Measurements from ENCODE around the gene RPS29. TPM values are rescaled to one million over a fixed set of nuclear protein-coding genes. Genes with fewer than 3 reads are reported as not detected.

RPS29 gene
- total RNA-seq, 1 experiment from 2014 or later, result 866 TPM

GRCh38 chr14:49549881-49550280 lies 36.3 kb downstream of the RPS29 start:
- no peak overlapping the region for H3K4me3 ChIP-seq (ENCODE audit: low read depth in 2 of 2, low read length in 2 of 2)
- no peaks in the 10 kb centered on the region for H3K27me3 ChIP-seq (ENCODE audit: control insufficient read depth, insufficient read depth, low read length)
- TF ChIP-seq SIN3A (IDR thresholded peaks at IDR 0.05; ENCODE audit: borderline replicate concordance, insufficient read depth, low read depth, low read length), result no peak
- TF ChIP-seq POLR2AphosphoS5 (IDR thresholded peaks at IDR 0.05; ENCODE audit: low read depth, low read length), result no peak
- TF ChIP-seq REST (IDR thresholded peaks at IDR 0.05; ENCODE audit: insufficient read depth in 1 of 2, low read depth in 2 of 2, low read length in 1 of 2), result no peak
- TF ChIP-seq, protein P1, sequence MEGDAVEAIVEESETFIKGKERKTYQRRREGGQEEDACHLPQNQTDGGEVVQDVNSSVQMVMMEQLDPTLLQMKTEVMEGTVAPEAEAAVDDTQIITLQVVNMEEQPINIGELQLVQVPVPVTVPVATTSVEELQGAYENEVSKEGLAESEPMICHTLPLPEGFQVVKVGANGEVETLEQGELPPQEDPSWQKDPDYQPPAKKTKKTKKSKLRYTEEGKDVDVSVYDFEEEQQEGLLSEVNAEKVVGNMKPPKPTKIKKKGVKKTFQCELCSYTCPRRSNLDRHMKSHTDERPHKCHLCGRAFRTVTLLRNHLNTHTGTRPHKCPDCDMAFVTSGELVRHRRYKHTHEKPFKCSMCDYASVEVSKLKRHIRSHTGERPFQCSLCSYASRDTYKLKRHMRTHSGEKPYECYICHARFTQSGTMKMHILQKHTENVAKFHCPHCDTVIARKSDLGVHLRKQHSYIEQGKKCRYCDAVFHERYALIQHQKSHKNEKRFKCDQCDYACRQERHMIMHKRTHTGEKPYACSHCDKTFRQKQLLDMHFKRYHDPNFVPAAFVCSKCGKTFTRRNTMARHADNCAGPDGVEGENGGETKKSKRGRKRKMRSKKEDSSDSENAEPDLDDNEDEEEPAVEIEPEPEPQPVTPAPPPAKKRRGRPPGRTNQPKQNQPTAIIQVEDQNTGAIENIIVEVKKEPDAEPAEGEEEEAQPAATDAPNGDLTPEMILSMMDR (IDR thresholded peaks at IDR 0.05), result no peak
- no peak for TF ChIP-seq TCF7L2 (IDR thresholded peaks at IDR 0.05; ENCODE audit: low read depth, low read length)
- in situ Hi-C loops (cut with HindIII; ENCODE audit: low pct_unique_long_range_greater_than_20kb, low sequenced_read_pairs) (no loop called here), intact Hi-C loops (cut with micrococcal nuclease; ENCODE audit: unreplicated experiment) (no loop called here)
- ChIA-PET CTCF (interaction anchor here (0.5 to 0.9 kb wide), 2 partner anchors 80 to 88 kb away, joined by 4 to 5 read pairs; no protein-coding TSS in a partner anchor), POLR2A (no interaction called here)
- H3K4me1 ChIP-seq (ENCODE audit: control insufficient read depth, insufficient read depth, low read length), result no peaks in the 10 kb centered on the region
- no peak overlapping the region for H3K27ac ChIP-seq (ENCODE audit: low read length)
- no peaks in the 10 kb centered on the region for H3K36me3 ChIP-seq (ENCODE audit: control insufficient read depth, insufficient read depth, low read length)
- DNase-seq (ENCODE audit: low read depth, low spot score), result no peak
- H3K9me3 ChIP-seq (ENCODE audit: control insufficient read depth, insufficient read depth, low read depth, low read length), result no peaks in the 10 kb centered on the region
- BruUV-seq (replicated peaks), result no TSS peak
- ATAC-seq, result no peak

GRCh38 chr14:49549446-49549845 lies 36.7 kb downstream of the RPS29 start:
- H3K27me3 ChIP-seq (ENCODE audit: control insufficient read depth, insufficient read depth, low read length), result no peaks in the 10 kb centered on the region
- CTCF ChIA-PET, result interaction anchor here (0.9 kb wide), 1 partner anchor 88 kb away, joined by 4 read pairs; no protein-coding TSS in a partner anchor
- H3K36me3 ChIP-seq (ENCODE audit: control insufficient read depth, insufficient read depth, low read length), result no peaks in the 10 kb centered on the region
- BruUV-seq (replicated peaks), result no TSS peak
- intact Hi-C loops (cut with micrococcal nuclease; ENCODE audit: unreplicated experiment) (no loop called here), in situ Hi-C loops (cut with HindIII; ENCODE audit: low pct_unique_long_range_greater_than_20kb, low sequenced_read_pairs) (no loop called here)
- H3K27ac ChIP-seq (ENCODE audit: low read length), result no peak overlapping the region
- no peaks in the 10 kb centered on the region for H3K4me1 ChIP-seq (ENCODE audit: control insufficient read depth, insufficient read depth, low read length)
- no peak overlapping the region for H3K4me3 ChIP-seq (ENCODE audit: low read depth in 2 of 2, low read length in 2 of 2)
- H3K9me3 ChIP-seq (ENCODE audit: control insufficient read depth, insufficient read depth, low read depth, low read length), result no peaks in the 10 kb centered on the region
- no peak for TF ChIP-seq POLR2AphosphoS5 (IDR thresholded peaks at IDR 0.05; ENCODE audit: low read depth, low read length)
- no peak for TF ChIP-seq SIN3A (IDR thresholded peaks at IDR 0.05; ENCODE audit: borderline replicate concordance, insufficient read depth, low read depth, low read length)
- TF ChIP-seq, protein P1 (IDR thresholded peaks at IDR 0.05), result no peak
- no peak for TF ChIP-seq REST (IDR thresholded peaks at IDR 0.05; ENCODE audit: insufficient read depth in 1 of 2, low read depth in 2 of 2, low read length in 1 of 2)
- no peak for TF ChIP-seq TCF7L2 (IDR thresholded peaks at IDR 0.05; ENCODE audit: low read depth, low read length)
- DNase-seq (ENCODE audit: low read depth, low spot score), result no peak
- POLR2A ChIA-PET, result no interaction called here
- ATAC-seq, result no peak

All from Panc1 (cell line).